GM21447 (cell line): ENCODE measurements around the gene RCOR3.

ENCODE experiments used
- ATAC-seq: cut with Tn5 transposase; IDR thresholded peaks from one replicate; pipeline ENCODE4 v1.9.1; 2021; ENCODE audit not compliant: unreplicated experiment

The RCOR3 gene

GRCh38 chr1:211324992-211325775 is 66.0 kb downstream of the RCOR3 start:
- ATAC-seq = no peak

- no peak for ATAC-seq
Measured at GRCh38 chr1:211326140-211326527, 67.0 kb downstream of the RCOR3 start.

- peak; percentile 23 for ATAC-seq
Measured at GRCh38 chr1:211326528-211327345, 67.6 kb downstream of the RCOR3 start, which contains the start of gene TRAF5. TSS of gene TRAF5 (plus strand) at chr1:211326833. CDS start at chr1:211353240, 26,407 bp downstream.

- peak; percentile 34 for ATAC-seq
Measured at GRCh38 chr1:211327346-211327921, 68.3 kb downstream of the RCOR3 start.

- no peak for ATAC-seq
Measured at GRCh38 chr1:211328084-211328694, 69.0 kb downstream of the RCOR3 start.

GRCh38 chr1:211328866-211329475 is 69.8 kb downstream of the RCOR3 start:
- ATAC-seq = no peak

DNA sequence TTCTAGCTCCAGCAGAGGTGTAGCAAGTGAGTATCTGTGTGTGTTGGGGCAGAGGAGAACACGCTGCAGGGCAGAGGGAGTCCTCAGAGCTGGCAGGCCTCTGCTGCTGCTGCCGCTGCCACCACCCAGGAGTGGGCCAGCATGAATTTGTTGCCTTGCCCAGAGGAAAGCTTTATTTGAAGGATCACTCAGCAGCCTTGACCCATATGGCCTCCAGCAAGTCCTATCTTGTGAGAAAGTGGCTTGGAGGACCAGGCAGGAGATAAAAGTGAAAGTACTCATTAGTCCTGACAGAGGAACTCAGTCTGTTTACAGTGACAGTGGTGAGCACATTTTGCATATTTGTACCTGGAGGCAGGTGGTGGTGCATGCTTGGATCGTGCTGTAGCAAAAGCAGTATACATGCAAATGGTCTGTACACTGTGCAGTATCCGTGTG is 70.6 kb downstream of the RCOR3 start:
- peak; percentile 52 for ATAC-seq

DNA sequence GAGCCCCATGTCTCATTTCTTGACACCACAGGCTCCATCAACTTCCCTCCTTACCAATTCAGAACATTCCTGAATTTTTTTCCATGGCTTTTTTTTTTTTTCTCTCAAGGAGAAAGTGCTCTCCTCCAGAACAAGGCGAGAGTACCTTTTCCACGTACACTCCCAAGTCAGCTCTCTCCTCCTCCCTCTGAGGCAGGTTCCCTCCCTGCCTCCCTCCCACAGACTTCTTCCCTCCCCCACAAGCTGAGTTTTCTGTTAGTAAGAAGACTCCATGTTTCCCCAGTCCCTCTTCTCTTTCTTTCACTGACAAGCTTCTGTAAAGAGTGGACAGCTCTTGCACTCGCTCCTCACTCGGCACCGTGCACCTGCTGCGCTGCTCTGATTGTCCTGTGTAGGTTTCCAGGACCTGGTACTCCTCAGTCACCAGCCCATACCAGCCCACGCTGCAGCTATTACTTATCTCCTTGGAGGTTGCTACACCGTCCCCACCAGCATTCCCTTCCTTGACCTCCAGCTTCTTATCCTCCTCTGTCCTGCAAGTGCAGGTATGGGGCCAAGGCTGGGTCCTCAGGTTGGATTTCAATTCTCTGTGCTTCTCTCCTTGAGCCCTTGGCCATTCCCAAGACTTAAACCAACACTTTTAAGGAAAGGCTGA is 71.2 kb downstream of the RCOR3 start:
- no peak for ATAC-seq

DNA sequence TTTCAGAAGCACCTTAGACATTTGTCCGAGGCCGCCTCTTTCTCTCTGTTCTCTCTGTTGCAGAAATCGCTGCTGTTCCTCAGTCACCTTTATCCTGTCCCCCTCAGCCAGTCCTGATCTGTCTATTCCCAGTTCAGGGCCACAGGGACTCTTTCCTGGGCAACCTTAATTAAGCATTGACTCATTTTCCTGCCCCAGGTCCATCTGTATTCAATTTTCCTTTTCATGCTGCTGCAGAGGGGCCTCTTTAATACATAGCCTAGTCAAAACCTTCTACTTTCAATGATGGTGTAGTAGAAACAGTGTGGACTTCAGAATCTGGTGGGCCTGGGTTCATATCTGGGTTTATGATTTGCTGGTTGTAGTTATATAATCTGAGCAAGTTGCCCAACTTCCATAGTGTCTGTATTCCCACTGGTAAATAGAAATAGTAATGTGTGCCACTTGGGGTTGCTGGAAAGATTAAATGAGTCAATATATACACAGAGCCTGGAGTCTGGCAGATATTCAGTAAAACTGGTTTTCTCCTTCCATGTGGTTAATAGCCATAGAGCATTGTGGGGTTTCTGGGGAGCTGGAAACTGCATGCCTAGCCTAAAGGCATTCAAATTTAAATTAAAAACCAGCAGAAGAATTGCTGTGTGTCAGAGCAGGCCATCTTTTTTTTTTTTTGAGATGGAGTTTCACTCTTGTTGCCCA is 72.0 kb downstream of the RCOR3 start:
- no peak for ATAC-seq

- no peak for ATAC-seq
Measured at GRCh38 chr1:211332036-211332616, 73.0 kb downstream of the RCOR3 start.

GRCh38 chr1:211332830-211333229 is 73.7 kb downstream of the RCOR3 start:
- no peak for ATAC-seq

- no peak for ATAC-seq
Measured at GRCh38 chr1:211333906-211334305, 74.7 kb downstream of the RCOR3 start.

- no peak for ATAC-seq
Measured at GRCh38 chr1:211334986-211335385, 75.8 kb downstream of the RCOR3 start.

- ATAC-seq = peak; percentile 95
Measured at GRCh38 chr1:211335522-211336157, 76.5 kb downstream of the RCOR3 start.

DNA sequence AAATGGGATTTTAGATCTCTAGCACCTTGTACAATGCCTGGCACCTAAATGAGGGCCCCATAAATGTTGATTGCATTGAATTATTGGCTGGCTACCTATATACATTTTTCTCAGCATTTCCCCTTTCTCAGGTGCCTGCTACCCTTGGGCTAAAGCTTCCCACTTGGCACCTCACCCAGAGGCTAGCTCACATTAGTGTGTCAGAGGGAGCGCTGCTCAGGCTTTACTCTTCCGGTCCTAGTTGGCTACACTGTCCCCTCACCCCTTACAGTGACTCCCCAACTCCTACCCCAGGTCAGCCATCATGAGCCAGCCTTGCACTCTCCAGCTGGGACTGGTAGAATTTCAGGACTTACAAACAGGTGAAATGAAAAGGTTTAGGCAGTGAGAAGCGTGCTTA is 77.0 kb downstream of the RCOR3 start:
- ATAC-seq = peak; percentile 23

DNA sequence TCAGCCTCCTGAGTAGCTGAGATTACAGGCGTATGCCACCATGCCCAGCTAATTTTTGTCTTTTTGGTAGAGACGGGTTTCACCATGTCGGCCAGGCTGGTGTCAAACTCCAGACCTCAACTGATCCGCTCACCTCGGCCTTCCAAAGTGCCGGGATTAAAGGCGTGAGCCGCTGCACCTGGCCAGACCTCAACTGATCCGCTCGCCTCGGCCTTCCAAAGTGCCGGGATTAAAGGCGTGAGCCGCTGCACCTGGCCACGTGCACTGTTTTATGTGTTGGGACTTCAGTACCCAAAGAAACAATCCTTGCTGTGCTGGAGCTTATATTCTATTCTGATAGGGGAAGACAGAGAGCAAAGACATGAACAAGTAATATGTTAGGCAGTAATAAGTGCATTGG is 77.6 kb downstream of the RCOR3 start:
- ATAC-seq = no peak

GRCh38 chr1:211337430-211338223 is 78.5 kb downstream of the RCOR3 start:
- ATAC-seq = no peak

GRCh38 chr1:211338224-211338620 is 79.1 kb downstream of the RCOR3 start:
- no peak for ATAC-seq
